ENCODE measurements around the gene CLDN12. TPM values are rescaled to one million over a fixed set of nuclear protein-coding genes. Genes with fewer than 3 reads are reported as not detected.

CLDN12 gene
- 10 to 100 TPM; 24.1 to 30.5 TPM for total RNA-seq

- ATAC-seq (ENCODE audit: insufficient number of reproducible peaks, low FRiP score, low read depth), result peak; percentile 97
- no peaks in the 10 kb centered on the region for H3K4me1 ChIP-seq (ENCODE audit: control insufficient read depth in 1 of 2, low read depth in 2 of 2)
- H3K9me3 ChIP-seq, result peaks cover 13% of the 10 kb centered on the region
- peak within 1 kb of the TSS; percentile 79 for H3K4me3 ChIP-seq
- H3K27me3 ChIP-seq (replicated peaks; ENCODE audit: insufficient read depth), result no peaks in the 10 kb centered on the region
- peak within 1 kb of the TSS; percentile 83 to 88 for H3K27ac ChIP-seq
- DNase-seq (ENCODE audit: low spot score), result peak; percentile 58
- TF ChIP-seq CTCF (IDR thresholded peaks at IDR 0.05), result no peak
- no peaks in the 10 kb centered on the region for H3K36me3 ChIP-seq
These were observed at the start of gene CLDN12 for GRCh38 chr7:90403174-90404113. Gene CLDN12, plus strand, starts transcription at chr7:90403461. Its CDS starts 9,216 bp downstream, at chr7:90412677.

- DNase-seq (ENCODE audit: low spot score) (no peak), ATAC-seq (ENCODE audit: insufficient number of reproducible peaks, low FRiP score, low read depth) (no peak)
- TF ChIP-seq CTCF (IDR thresholded peaks at IDR 0.05), result no peak
- Histone ChIP-seq H3K27ac (no peak overlapping the region), H3K9me3 (no peaks in the 10 kb centered on the region), H3K4me1 (ENCODE audit: control insufficient read depth in 1 of 2, low read depth in 2 of 2) (no peaks in the 10 kb centered on the region), H3K4me3 (no peak overlapping the region), H3K27me3 (replicated peaks; ENCODE audit: insufficient read depth) (no peaks in the 10 kb centered on the region), H3K36me3 (peaks cover 38% of the 10 kb centered on the region)
These were observed 19.8 kb upstream of the CLDN12 start for GRCh38 chr7:90383422-90383821.

- H3K9me3 ChIP-seq, result no peaks in the 10 kb centered on the region
- peaks cover 35% of the 10 kb centered on the region for H3K36me3 ChIP-seq
- ATAC-seq (ENCODE audit: insufficient number of reproducible peaks, low FRiP score, low read depth), result no peak
- TF ChIP-seq CTCF (IDR thresholded peaks at IDR 0.05), result no peak
- H3K27ac ChIP-seq, result no peak overlapping the region
- H3K4me1 ChIP-seq (ENCODE audit: control insufficient read depth in 1 of 2, low read depth in 2 of 2), result no peaks in the 10 kb centered on the region
- H3K4me3 ChIP-seq, result no peak overlapping the region
- no peaks in the 10 kb centered on the region for H3K27me3 ChIP-seq (replicated peaks; ENCODE audit: insufficient read depth)
- no peak for DNase-seq (ENCODE audit: low spot score)
These were observed 19.4 kb upstream of the CLDN12 start for GRCh38 chr7:90383861-90384260.

GRCh38 chr7:90384433-90384832, 18.8 kb upstream of the CLDN12 start:
- H3K4me3 ChIP-seq, result no peak overlapping the region
- peaks cover 29% of the 10 kb centered on the region for H3K36me3 ChIP-seq
- no peak for TF ChIP-seq CTCF (IDR thresholded peaks at IDR 0.05)
- H3K4me1 ChIP-seq (ENCODE audit: control insufficient read depth in 1 of 2, low read depth in 2 of 2), result no peaks in the 10 kb centered on the region
- H3K27ac ChIP-seq, result no peak overlapping the region
- DNase-seq (ENCODE audit: low spot score) (no peak), ATAC-seq (ENCODE audit: insufficient number of reproducible peaks, low FRiP score, low read depth) (no peak)
- H3K9me3 ChIP-seq, result no peaks in the 10 kb centered on the region
- no peaks in the 10 kb centered on the region for H3K27me3 ChIP-seq (replicated peaks; ENCODE audit: insufficient read depth)

GRCh38 chr7:90387470-90388240, 15.6 kb upstream of the CLDN12 start:
- H3K4me1 ChIP-seq (ENCODE audit: control insufficient read depth in 1 of 2, low read depth in 2 of 2), result no peaks in the 10 kb centered on the region
- no peak for ATAC-seq (ENCODE audit: insufficient number of reproducible peaks, low FRiP score, low read depth)
- peaks cover 19% of the 10 kb centered on the region for H3K36me3 ChIP-seq
- no peaks in the 10 kb centered on the region for H3K27me3 ChIP-seq (replicated peaks; ENCODE audit: insufficient read depth)
- no peak overlapping the region for H3K4me3 ChIP-seq
- no peak for DNase-seq (ENCODE audit: low spot score)
- no peaks in the 10 kb centered on the region for H3K9me3 ChIP-seq
- TF ChIP-seq CTCF (IDR thresholded peaks at IDR 0.05), result no peak
- no peak overlapping the region for H3K27ac ChIP-seq
